Activated T-helper 9 cell treated with anti-CD3 and anti-CD28 coated beads, Interleukin-2, amount 50 U/mL, for 16 hours (primary cell): Measurements from ENCODE around the gene FADS6.
A peak's percentile ranks its signal among the peaks of the same experiment; 100 is the strongest.
"Not testable (repeated sequence)": the region's sequence is repeated elsewhere in the genome, so short reads cannot be mapped to it uniquely, and the experiment has no call there.

Experiments
- DNase-seq: peaks from one replicate; pipeline ENCODE4 v3.0.0-alpha.2; 2020; ENCODE audit warnings: low read depth

The FADS6 gene

DNA sequence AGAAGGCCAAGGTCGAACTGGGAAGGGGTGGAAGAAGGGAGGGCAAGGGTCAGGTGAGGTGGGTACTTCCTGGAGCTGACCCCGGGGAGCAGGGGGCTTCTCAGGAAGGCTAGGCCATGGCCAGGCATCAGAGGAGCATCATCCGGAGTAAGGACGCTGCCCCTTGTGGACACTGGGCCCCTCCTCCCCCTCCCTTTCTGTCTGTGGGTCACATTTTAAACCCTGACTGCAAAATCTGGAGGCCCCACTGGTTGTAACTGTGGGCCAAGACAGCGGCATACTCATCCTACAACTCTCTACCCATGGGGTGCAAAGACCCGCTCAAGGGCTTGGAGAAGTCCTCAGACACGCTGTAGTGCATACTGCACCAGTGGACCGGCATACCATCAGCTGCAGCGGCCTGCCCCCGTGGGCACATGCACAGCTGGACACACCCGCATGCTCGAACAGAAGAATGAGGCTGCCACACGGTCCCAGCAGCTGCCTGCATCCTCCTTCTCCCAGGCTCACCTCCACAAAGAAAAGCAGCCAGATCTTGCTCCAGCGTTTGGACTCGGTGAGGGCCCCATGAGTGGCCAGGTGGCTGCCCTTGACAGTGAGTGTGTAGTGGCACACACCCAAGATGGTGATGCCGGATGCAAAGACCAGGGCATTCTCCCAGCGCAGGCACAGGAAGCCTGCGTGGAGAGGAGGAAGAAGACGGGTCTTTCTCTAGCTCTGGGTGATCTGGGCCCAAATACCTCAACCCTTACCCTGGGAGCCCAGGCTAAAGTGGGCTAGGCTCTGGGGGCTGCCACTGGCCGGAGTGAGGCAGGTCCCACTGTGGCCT is 1.2 kb downstream of the FADS6 start:
- no peak for DNase-seq

DNA sequence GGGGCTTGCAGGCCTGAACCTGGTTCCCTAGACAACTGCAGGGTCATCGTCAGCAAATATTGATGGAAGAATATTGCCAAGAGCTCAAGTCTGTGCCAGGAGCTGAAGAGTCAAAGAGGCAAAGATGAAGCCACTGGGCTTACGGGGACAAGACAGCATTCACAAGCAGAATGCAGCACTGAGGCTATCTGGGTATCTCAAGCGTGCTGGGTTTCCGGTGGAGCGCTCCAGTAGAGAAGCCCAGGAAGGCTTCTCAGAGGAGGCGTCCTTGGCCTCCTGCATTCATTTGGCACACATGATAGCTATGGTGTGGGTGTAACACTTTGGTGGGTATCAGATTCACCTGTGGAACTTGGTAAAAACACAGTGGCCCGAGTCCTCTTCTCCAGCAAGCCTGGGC is 2.9 kb downstream of the FADS6 start:
- DNase-seq = no peak

DNA sequence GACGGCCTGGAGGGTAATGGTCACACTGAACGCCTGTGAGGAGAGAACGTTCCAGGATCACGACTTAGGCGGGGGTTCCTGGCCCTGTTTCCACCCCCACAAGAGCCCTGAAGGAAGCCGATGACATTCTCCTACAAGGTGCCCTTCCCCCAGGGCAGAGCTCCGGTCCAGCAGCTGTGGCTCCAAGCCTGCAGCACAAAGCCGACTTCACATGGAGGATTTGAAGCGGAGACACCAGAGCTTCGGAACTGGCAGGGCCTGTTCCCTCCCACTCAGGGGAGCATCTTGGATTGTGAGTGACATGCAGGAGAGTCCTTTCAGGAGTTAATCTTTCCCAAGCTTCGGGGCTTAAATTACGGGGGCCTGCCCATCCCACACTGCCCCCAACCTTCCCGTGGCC is 5.0 kb downstream of the FADS6 start:
- DNase-seq = no peak

DNA sequence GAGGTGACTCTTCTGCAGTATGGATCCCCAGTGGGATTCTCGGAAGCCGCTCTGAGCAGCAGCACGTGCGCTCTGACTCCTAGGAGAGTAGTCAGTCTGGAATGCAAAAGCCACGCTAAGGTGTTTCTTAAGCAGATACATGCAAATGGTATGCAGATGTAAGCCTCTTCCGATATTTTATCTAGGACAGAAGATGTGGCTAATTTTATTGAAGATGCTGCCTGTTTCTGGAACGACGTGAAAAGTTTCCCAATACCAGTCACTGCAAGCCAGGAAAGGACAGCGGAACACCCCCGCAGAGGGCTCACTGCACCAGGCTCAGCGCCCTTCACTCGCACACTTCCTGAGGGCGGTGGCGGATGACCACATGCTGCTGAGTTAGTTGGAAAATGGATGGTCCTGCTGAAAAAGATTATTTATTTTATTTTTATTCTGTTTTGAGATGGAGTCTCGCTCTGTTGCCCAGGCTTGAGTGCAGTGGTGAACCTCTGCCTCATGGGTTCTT is 10.1 kb downstream of the FADS6 start:
- DNase-seq = no peak

DNA sequence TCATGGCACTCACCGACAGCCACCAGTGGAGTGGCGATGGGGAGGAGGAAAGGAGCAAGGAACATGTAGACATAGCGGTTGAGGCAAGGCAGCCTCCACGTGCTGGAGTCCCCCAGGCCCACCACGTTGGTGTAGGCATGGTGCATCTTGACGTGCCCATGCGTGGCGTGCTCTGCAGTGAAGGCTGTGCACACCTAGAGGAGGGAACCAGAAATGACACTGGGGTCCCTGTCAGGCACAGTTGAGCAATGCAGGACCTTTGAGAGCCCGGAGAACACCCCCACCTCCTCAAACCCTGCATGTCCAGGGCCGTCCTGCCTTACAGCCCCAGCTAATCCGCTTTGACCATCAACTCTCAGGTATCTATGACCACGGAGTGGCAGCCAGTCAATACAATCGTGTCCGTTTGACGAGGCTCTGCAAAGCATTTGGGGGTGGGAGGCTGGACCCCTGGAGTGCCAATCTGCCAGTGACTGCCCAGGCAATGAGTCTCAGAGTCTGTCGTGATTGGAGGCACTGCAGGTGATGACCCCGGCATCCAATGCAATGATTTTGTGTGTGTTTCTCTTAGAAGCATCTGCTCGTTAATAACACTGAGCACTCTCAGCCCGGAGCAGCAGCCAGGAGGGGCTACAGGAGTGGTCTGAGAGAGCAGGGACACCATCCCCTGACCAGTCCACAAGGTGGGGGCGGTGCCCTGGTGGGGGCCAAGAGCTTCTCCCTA is 10.8 kb downstream of the FADS6 start:
- no peak for DNase-seq

DNA sequence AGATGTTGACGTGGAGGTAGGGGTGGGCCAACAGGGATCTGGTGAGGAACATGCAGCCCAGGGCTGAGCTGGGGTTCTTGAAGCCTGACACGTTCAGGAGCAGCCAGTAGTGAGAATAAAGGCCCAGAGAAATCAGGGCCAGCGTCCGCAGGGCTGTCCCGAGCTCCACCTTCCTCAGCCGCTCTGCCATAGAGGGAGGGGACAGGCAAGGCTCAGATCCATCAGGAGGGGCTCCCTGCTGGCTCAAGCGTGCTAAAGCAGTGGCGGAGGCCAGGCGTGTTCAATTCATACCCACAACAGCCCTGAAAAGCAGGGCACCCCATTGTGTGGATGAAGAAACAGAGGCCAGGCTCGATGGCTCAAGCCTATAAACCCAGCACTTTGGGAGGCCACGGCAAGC is 12.4 kb downstream of the FADS6 start:
- no peak for DNase-seq

DNA sequence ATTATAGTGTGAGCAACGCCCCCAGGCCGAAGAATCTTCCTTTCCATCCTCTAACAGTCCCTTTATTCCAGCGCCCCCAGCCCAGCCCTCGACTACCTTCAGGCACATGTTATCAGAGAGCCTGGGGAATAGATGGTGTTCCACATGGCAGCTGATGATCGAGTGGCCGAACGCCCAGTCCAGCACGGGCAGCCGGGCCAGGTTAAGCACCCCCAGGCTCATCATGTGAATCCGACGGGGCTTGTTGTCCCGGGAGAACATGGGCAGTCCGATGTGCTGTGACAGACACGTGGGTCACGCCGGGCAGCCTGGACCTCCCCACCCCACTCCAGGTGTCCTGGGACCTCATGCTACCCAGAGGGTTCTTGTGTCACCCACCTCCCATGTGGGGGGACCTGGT is 14.1 kb downstream of the FADS6 start:
- DNase-seq = no peak

DNA sequence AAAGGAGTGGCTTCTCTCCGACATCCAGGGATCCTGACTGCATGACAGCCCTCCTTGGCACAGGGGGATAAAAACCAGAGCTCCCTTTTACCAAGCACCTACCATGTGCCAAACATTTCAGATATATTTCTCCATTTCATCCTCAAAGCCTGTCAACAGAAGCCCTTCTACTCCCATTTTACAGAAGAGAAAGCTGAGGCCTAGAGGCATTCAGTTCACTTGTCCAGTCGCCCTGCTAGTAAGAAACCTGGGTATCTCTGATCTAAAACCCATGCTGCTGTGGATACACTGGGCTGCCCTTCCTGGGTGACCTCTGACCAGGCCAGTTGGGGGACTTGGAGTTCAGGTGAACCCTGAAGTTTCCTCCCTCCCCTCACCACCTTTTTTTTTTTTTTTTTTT is 14.8 kb downstream of the FADS6 start:
- no peak for DNase-seq

DNA sequence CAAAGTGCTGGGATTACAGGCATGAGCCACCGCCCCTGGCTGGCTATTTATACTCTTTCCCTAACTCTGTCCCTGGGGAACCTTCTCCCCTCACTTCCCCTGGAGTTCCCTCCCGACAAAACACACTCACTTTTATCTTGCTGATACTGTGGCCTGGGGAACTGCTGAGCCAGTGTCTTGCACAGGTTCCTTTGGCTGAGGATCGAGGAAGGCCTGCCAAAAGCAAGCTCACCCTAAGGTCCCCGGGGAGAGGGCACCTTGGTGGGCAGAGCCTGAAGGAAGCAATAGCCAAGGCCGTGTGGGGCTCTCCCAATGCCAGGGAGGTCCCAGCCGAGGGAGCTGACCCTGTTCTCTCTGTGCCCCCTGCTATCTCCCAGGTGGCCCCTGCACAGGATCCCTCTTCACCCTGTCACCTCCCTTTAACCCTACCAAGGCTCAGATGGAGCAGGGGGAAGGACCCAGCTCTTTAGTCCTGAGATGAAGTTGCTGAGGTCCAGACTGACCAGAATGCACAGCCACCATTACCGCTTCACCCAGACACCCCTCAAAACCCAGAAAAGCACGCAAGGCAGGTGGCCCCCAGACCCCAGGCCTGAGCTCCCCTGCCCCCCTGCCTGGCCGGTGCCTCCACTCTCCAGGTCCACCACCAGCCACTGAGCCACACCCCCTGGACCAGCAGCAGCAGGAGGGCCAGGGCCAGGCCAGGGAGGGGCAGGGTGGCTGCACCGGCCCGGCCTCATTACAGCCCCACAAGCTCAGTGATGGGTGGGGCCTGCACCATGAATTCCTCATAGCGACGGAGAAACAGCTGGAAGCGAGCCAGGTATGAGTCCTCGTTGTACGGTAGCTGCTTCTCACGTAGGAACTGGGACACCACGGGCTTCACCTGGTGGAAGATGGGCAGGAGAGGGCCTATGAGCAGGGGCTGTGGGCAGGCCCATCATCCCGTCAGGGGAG is 15.6 kb downstream of the FADS6 start:
- DNase-seq = no peak

DNA sequence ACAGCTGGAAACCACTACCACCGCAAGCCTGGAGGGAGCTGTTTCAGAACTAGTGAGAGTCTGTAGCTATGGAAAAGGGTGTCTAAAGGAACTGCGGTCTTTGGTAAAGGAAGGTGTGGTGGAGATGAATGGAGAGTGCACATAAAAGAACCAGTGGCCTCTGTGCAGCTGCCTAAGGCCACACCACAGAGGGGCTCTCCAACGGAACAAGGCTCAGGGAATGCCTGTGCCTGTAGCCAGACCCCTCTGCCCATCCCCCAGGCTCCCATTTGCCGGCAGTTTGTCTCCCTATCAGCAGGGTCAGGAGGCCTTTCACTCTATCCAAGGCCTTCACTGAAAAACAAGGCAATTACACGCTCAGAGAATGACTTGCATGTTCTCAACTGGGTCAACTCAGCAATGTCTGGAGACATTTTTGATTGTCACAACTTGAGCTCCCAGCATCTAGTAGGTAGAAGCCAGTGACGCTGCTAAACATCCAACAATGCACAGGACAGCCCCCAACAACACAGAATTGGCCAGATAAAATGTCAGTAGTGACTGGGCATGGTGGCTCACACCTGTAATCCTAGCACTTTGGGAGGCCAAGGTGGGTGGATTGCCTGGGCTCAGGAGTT is 17.3 kb downstream of the FADS6 start:
- DNase-seq = no peak

DNA sequence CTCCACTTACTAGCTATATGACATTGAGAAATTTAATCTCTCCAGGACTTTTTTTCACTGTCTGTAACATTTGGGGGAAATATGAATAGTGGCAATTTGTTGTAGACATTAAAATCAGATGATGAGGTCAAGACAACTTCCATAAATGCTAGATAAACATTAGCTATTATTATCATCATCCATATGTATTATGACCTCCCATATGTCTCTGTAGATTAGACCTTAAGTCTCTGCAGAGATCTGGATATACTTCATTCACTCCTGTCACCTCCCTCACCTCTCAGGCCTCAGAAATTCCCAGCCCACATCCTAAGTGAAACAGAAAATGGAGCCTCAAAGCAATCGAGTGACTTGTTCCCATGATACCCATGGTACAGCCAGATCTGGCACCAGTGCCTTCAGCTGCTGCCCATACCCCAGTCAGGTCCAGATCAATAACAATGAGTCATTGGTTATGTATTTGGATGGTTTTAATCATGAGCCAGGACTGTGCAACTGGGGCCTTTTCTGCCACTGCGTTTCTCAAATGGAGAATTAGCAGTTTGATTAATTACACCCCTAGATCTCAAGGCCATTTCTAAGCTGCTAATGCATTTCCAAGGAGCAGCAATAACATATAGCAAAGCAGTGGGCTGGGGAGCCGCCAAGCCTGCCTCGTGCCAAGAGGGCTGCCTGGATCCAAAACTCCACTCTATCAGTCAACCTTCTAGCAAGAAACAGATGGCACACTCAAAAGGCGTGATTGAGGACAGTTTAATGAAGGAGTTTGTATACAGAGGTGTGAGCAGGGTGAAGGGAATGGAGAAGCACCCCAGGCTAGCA is 18.1 kb downstream of the FADS6 start:
- no peak for DNase-seq

DNA sequence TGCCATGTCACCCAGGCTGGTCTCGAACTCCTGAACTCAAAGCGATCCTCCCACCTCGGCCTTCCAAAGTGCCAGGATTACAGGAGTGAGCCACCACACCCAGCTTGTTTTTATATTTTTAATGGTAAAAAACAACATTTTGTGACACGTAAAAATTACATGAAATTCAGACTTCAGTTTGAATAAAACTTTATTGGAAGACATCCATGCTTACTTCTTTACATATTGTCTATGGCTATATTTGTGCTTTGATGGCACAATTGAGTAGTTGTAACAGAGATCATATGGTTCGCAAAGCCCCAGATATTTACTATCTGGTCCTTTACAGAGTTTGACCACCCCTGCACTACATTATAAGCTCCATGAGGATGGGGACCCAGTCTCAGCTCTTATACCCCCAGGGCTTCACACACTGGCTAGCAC is 18.8 kb downstream of the FADS6 start:
- no peak for DNase-seq

DNA sequence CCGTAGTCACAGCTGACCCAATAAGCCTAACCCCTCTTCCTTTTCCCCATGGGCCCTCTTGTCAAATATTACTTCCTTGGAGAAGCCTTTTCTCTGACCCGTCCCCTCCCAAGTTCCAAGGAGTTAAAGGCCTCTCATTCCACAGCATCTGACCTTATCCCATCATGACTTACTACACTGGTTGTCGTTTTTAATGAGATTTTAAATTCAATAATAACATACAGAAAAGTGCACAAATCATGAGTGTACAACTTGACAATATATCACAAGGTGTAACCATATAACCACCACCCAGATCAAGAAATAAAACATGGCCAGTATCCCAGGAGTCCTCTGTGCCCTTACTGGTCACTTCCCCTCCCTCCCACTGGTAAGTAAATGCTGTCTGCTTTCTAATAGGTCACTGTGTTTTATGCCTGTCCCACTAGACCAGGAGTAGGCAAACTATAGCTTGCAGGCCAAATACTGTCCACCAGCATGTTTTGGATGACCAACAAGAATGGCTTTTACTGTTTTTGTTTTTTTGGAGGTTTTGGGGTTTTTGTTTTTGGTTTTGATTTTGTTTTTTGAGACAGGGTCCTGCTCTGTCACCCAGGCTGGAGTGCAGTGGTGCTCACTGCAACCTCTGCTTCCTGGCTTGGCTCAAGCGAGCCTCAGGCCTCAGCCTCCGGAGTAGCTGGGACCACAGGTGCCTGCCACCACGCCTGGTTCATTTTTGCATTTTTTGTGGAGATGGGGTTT is 19.4 kb downstream of the FADS6 start:
- DNase-seq = no peak

DNA sequence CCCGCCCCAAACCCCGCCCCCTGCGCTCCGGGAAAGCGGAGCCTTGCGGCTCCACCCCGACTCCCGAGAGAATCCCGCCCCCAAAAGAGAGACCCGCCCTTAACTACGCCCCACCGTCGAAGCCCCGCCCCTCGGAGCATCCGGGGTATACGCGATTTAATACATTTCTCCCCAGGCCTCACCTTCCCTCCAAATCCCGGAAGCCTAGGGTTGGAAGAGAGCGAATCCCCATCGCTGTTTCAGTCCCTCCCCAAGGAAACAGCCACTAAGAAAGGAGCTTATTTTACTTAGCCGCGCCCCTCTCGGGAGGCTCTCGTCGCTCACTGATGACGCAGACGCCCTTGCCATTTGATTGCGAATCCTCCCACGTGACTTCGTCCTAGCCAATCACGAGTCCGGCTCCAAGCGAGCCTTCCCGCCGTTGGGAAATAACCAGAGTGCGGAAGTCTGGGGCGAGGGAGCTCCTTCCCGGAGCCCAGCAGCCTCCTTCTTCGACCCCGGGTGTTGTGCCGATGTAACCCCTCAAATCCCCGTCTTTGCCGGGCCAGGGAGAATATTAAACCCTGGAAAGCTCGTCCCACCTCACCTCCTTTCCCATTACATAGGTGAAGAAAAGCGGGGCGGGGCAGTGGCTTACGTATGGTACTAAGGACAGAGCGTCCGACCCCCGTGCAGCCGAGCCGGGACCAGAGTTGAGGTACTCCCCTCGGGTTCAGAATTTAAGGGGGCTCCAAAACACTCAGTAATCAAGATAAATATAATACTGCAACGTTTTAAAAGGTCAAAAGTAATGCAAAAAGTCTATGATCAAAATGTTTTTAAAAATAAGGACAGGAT is 20.2 kb downstream of the FADS6 start:
- peak; percentile 97 for DNase-seq

DNA sequence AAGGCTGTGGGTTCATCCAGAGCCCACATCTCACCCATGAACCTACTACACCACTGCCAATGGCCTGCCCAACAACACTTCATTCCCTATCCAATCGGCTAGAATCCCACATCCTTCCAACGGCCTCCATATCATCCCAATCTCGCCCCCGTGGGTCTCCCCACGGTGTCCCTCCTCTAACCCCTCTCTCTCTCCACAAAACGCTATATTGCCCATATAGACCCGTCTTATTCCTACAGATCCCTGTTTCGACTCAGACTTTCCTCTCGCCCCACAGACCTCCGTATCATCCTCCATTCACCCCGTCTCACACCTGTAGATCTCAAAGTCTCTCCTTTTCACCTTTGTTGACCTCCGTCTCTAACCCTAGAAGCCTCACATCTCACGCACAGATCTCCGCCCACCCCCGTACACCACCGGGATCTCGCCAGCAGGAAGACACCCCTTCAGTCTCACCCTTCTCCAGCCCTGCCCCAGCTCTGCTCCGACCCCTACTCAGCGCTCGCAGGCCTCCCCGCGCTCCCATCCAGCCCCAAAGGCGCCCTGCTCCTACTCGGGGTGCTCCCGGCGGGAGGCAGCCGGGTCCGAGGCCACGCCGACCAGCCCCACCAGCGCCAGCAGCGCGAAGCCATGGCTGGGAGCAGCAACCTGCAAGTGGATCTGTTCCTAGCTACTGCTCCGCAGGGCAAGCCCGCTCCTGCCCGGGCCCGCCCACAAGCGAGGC is 21.0 kb downstream of the FADS6 start, which contains the start of gene FDXR:
FDXR (minus strand) TSS at position 682 of the 724 bp plus-strand sequence; CDS start at position 632, 50 bp downstream.
- DNase-seq = peak; percentile 16

DNA sequence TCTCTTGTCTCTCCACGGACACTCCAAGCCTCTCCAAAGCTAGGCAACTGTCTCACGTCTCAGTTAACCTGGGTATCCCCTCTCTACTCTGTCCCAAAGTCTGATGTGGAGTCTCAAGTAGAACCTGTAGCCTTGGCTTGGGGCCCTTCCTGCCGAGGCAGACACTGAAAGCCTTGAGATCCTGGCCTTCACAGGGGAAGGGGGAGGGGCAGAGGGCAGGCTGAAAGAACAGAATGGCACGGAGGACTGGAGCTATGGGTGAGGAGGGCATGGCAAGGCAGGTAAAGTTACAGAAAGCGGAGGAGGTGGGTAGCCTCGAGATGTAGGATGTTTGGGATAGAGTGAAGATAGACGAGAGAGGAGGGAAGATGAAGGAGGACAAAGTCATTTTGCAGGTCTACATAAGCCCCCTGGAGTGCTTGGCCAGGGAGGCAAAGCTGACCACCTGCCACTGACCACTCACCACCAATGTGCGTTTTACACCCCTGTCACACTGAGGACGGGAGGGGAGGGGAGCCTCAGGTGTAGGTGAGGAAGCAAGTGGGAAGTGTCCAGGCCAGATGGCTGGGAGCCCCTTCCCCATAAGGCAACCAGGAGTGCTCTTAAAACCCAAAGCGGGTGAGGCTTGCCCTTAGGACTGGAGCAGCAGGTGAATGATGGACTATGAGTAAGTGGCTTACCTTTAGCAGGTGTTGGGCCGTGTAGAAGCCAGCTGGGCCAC is 21.9 kb downstream of the FADS6 start:
- no peak for DNase-seq

DNA sequence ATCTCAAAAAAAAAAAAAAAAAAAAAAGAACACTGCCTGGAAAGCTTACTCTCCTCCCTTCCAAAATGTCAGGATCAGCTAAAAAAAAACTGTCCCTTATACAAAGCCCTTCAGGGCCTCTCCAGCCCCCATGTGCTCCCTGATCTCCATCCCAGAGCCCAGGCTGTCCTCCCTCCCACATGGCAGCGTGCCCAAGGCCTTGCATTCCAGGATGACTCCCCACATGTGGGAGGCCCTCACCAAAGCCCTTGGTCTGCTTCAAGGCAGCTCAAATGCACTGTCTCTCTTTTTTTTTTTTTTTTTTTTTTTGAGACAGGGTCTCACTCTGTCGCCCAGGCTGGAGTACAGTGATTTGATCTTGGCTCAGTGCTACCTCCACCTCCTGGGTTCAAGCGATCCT is 22.9 kb downstream of the FADS6 start:
- DNase-seq = no peak

DNA sequence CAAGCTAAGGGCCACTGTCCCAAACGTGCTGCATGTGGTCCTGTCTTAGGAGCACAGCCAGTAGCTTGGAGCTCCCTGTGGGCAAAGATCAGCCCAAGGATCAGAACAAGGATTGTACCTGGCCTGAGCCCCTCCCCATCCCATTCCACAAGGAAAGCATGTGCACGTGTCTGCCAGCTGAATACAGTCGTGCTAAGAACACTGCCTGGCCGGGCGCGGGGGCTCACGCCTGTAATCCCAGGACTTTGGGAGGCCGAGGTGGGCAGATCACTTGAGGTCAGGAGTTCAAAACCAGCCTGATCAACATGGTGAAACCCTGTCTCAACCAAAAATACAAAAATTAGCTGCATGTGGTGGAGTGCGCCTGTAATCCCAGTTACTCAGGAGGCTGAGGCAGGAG is 23.4 kb downstream of the FADS6 start:
- DNase-seq = not testable (repeated sequence)
